Immature natural killer cell (primary cell): ENCODE results near the gene YIF1A. TPM values are rescaled to one million over a fixed set of nuclear protein-coding genes. Genes with fewer than 3 reads are reported as not detected.
A peak's percentile ranks its signal among the peaks of the same experiment; 100 is the strongest.

ENCODE experiments used
- DNase-seq, 3 donors: peaks; one replicate each; pipeline ENCODE4 v3.0.0; 2022; ENCODE audit warnings: mixed read lengths in 1 of 3
- H3K27ac Mint-ChIP-seq, 6 donors: one replicate each; pipeline ENCODE4 v1.8.0; 2020; ENCODE audit warnings: mixed read lengths in 6 of 6, mild to moderate bottlenecking in 5 of 6, inconsistent platforms in 4 of 6, moderate library complexity in 3 of 6
- H3K27me3 Mint-ChIP-seq, 3 donors: one replicate each; pipeline ENCODE4 v1.8.0; 2020 to 2021; ENCODE audit warnings: low read depth in 3 of 3, mild to moderate bottlenecking in 3 of 3, mixed read lengths in 3 of 3, moderate library complexity in 3 of 3, inconsistent platforms in 1 of 3
- H3K36me3 Mint-ChIP-seq, 3 donors: one replicate each; pipeline ENCODE4 v1.8.0; 2020; ENCODE audit warnings: mixed read lengths in 3 of 3, inconsistent platforms in 2 of 3, mild to moderate bottlenecking in 2 of 3
- H3K4me1 Mint-ChIP-seq, 2 donors: one replicate each; pipeline ENCODE4 v1.8.0; 2020; ENCODE audit warnings: inconsistent platforms in 2 of 2, mild to moderate bottlenecking in 2 of 2, mixed read lengths in 2 of 2, moderate library complexity in 1 of 2
- H3K4me3 Mint-ChIP-seq, 5 donors: one replicate each; pipeline ENCODE4 v1.8.0; 2020; ENCODE audit warnings: mild to moderate bottlenecking in 5 of 5, mixed read lengths in 5 of 5, inconsistent platforms in 3 of 5, moderate library complexity in 3 of 5
- H3K9me3 Mint-ChIP-seq, 6 donors: one replicate each; pipeline ENCODE4 v1.8.0; 2020; ENCODE audit warnings: mild to moderate bottlenecking in 6 of 6, mixed read lengths in 6 of 6, inconsistent platforms in 4 of 6, moderate library complexity in 3 of 6
- polyA plus RNA-seq, 3 donors: library from polyadenylated mRNA; unstranded; fragments of 300-500 nt; fragmentation: Illumina TruSeq; gene quantifications; one replicate each; pipeline ENCODE4 v1.2.3, GENCODE V29; 2021

YIF1A gene, protein sequence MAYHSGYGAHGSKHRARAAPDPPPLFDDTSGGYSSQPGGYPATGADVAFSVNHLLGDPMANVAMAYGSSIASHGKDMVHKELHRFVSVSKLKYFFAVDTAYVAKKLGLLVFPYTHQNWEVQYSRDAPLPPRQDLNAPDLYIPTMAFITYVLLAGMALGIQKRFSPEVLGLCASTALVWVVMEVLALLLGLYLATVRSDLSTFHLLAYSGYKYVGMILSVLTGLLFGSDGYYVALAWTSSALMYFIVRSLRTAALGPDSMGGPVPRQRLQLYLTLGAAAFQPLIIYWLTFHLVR
- 10 to 100 TPM; 55.7 to 85.2 (median 62.1) TPM for polyA plus RNA-seq

DNA sequence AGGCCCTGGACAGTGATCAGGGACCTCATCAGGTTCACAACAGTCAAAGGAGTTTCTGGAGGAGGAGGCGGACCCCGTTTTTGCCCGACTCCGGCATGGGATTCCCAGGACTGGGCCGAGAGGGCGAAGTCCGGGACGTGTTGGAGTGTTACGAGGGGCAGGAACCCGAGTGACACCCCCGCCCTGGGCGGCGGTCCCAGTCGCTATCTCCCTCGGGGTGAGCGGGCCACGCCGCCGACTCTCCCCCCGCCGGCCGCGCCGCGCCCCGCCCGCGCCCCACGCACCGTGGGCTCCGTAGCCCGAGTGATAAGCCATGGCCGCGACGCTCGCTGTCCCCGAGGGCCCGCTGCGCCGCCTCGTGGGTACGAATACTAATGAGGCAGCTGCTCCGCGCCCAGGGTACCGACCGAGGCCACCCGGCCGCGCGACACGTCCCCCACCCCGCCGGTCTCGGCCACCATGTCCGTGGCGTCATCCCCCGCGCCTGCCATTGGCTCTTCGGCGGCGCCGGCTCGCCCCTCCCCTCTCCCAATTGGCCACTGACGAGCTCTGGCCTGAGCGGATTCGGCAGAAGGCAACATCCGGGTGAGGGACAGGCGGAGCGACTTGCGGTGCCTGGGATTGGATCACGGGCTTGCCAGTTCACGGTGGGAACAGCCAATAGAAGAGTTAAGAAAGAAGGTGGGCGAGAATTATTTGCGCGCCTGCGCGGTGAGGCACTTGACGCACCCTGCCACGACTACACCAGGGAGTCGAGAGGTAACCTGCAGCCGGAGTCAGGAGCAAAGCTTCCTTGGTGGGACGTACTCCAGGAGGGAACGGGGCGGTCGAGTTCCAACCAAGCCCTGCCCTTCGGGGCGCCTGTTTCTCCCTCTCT is at the start of gene YIF1A:
YIF1A (minus strand) TSS at position 473 of the 877 bp plus-strand sequence; CDS start at position 315, 158 bp downstream.
- peaks cover 10 to 21% (median 15%) of the 10 kb centered on the region in 3 donors for H3K27me3 Mint-ChIP-seq
- H3K9me3 Mint-ChIP-seq, result no peaks in the 10 kb centered on the region

GRCh38 chr11:66337103-66337899 is 48.4 kb upstream of the YIF1A start:
- Mint-ChIP-seq H3K4me3 (peak overlapping the region in 4 of 5 donors; percentile 76 to 78 (median 78)), H3K27me3 (peaks cover 11 to 20% (median 13%) of the 10 kb centered on the region in 3 donors), H3K36me3 (peaks cover 14 to 41% (median 29%) of the 10 kb centered on the region in 3 donors), H3K9me3 (no peaks in the 10 kb centered on the region), H3K27ac (peak overlapping the region in 5 of 6 donors; percentile 60 to 83 (median 69)), H3K4me1 (peaks cover 15 to 23% of the 10 kb centered on the region in 2 donors)
- no peak for DNase-seq

More for the DNA sequence above, at the start of gene YIF1A:
- peak; percentile 98 to 99 (median 99) for DNase-seq
- Mint-ChIP-seq H3K4me1 (peaks cover 35 to 37% of the 10 kb centered on the region in 2 donors), H3K4me3 (peak within 1 kb of the TSS; percentile 86 to 94 (median 92)), H3K27ac (peak within 1 kb of the TSS; percentile 78 to 94 (median 88)), H3K36me3 (peaks cover 0 to 4% (median 3%) of the 10 kb centered on the region in 3 donors)

DNA sequence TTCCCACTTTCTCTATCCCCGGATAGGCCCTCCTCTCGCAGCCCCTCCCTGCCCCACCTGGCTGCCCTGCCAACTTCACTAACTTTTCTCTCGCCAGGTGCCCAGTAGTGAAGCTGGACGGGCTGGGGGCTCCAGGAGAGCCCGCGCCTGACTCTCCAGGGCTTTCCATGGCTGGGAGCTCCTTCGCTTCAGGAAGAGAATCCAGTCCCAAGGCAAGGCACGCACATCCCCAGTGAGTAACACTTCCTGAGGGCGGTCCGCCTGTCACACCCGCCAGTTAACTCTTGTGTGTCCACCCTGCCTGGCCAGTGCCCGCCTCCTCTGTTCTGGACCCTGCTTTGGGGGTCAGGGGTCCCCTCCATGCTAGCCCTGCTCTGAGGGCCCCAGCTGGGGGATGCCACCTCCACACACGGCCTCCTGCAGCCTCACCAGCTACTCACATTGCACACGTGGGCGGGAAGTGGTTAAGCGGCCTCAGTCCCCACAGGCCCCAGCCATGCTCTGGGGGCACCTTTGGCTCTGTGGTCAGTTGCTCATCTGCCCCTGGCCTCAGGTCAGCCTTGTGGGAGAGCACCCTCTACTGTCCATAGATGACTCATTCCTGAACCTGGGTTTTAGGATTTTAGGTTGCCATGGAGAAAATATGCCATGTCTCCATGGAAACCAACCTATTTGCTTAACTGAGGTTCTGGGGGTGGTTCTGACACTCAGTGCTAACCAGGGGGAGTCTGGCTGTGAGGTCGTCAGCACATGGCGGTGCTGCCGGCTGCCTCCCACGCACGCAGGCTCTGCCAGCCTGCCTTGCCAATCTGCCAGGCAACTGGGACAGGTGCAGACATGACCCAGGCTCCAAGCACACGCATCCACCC is 47.5 kb upstream of the YIF1A start, which contains the start of gene RIN1:
RIN1 (minus strand) TSS at position 201 of the 869 bp plus-strand sequence; CDS start at position 169, 32 bp downstream.
- peak within 1 kb of the TSS in 5 of 6 donors; percentile 60 to 84 (median 76) for H3K27ac Mint-ChIP-seq
- H3K27me3 Mint-ChIP-seq, result peaks cover 6 to 20% (median 11%) of the 10 kb centered on the region in 3 donors
- peaks cover 15 to 20% of the 10 kb centered on the region in 2 donors for H3K4me1 Mint-ChIP-seq
- peaks cover 7 to 34% (median 22%) of the 10 kb centered on the region in 3 donors for H3K36me3 Mint-ChIP-seq
- DNase-seq, result peak; percentile 81 to 82 (median 81)
- H3K4me3 Mint-ChIP-seq, result peak within 1 kb of the TSS; percentile 72 to 78 (median 77)
- H3K9me3 Mint-ChIP-seq, result no peaks in the 10 kb centered on the region

DNA sequence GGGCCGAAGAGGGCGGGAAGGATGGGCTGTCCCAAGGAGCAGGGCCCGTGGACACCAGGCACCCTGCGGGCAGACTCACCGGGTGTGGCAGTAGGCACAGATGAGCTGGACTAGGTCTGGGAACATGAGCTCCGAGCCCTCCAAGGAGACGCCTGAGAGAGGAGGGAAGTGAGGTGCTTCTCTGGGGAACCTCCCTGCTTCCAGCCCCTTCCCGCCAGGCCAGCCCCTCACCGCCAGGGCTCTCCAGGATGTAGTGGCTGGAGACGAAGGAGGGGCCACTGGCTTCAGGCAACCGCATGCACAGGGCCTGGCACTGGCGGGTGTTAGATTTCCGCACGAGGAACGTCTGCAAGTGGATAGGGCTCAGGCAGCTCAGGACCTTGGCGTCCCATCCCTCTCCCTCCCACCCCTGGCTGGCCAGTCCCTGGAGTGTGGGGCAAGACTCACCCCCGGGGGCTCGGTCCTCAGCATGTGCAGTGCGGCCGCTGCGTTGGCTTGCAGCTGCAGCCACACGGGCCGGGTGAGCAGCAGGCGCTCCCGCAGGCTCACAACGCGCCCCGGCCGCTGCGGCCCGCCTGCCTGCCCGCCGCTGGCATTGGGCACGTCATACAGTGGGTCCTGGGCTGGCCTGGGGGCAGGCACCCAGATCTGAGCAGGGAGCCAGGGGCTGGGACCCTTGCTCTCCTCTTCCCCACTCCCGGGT is 46.7 kb upstream of the YIF1A start:
- H3K27ac Mint-ChIP-seq, result peak overlapping the region in 3 of 6 donors; percentile 23 to 84 (median 45)
- no peak for DNase-seq
- H3K4me3 Mint-ChIP-seq, result peak overlapping the region; percentile 72 to 78 (median 77)
- H3K27me3 Mint-ChIP-seq, result peaks cover 6 to 20% (median 10%) of the 10 kb centered on the region in 3 donors
- H3K4me1 Mint-ChIP-seq, result peaks cover 15 to 19% of the 10 kb centered on the region in 2 donors
- H3K9me3 Mint-ChIP-seq, result no peaks in the 10 kb centered on the region
- peaks cover 5 to 26% (median 19%) of the 10 kb centered on the region in 3 donors for H3K36me3 Mint-ChIP-seq

- peak overlapping the region in 3 of 6 donors; percentile 23 to 84 (median 45) for H3K27ac Mint-ChIP-seq
- peaks cover 15 to 24% of the 10 kb centered on the region in 2 donors for H3K4me1 Mint-ChIP-seq
- H3K36me3 Mint-ChIP-seq, result peaks cover 5 to 22% (median 19%) of the 10 kb centered on the region in 3 donors
These were observed 45.9 kb upstream of the YIF1A start for GRCh38 chr11:66334605-66335442.

GRCh38 chr11:66333896-66334604 is 45.1 kb upstream of the YIF1A start:
- peaks cover 2 to 16% (median 15%) of the 10 kb centered on the region in 3 donors for H3K36me3 Mint-ChIP-seq
- H3K27ac Mint-ChIP-seq, result peak overlapping the region in 1 of 6 donors; percentile 58
- H3K9me3 Mint-ChIP-seq, result no peaks in the 10 kb centered on the region
- H3K4me3 Mint-ChIP-seq, result no peak overlapping the region
- DNase-seq, result no peak
- H3K4me1 Mint-ChIP-seq, result peaks cover 16 to 29% of the 10 kb centered on the region in 2 donors
- H3K27me3 Mint-ChIP-seq, result peaks cover 6 to 17% (median 10%) of the 10 kb centered on the region in 3 donors

More at GRCh38 chr11:66334605-66335442, 45.9 kb upstream of the YIF1A start:
- H3K4me3 Mint-ChIP-seq, result peak overlapping the region in 3 of 5 donors; percentile 14 to 52 (median 49)
- no peaks in the 10 kb centered on the region for H3K9me3 Mint-ChIP-seq
- H3K27me3 Mint-ChIP-seq, result peaks cover 6 to 17% (median 10%) of the 10 kb centered on the region in 3 donors
- DNase-seq, result no peak

DNA sequence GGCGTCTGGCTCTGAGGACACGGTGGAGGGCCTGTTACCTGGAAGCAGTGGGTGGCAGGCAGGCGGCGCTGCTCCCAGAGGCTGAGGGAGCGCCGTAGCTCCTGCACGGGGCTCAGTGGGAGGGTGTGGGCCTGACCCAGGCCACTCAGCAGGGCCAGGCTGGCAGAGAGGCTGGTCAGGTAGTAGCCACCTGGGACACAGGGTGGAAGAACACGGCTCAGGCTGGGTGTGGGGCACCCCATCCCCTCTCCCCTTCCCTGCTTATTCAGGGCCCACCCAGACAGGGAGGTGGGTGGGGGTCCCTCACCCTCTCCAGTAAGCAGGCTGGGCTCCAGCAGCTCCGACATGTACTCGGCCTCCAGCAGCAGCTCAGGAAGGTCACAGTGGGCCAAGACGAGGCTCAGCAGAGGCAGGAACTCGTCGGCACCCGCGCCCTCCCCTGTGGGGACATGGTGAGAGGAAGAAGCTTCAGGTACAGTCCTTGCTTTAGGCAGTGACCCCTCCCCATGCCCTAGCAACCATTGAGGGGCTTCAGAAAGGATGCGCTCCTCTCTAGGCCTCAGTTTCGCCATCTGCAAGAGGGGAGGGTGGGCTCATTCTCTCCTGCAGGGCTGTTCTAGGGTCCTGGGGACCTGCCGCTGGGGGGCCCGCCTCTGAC is 44.4 kb upstream of the YIF1A start:
- Mint-ChIP-seq H3K4me3 (no peak overlapping the region), H3K36me3 (peaks cover 0 to 11% (median 10%) of the 10 kb centered on the region in 3 donors), H3K27me3 (peaks cover 6 to 21% (median 8%) of the 10 kb centered on the region in 3 donors), H3K4me1 (peaks cover 23 to 35% of the 10 kb centered on the region in 2 donors), H3K27ac (no peak overlapping the region), H3K9me3 (no peaks in the 10 kb centered on the region)
- no peak for DNase-seq

DNA sequence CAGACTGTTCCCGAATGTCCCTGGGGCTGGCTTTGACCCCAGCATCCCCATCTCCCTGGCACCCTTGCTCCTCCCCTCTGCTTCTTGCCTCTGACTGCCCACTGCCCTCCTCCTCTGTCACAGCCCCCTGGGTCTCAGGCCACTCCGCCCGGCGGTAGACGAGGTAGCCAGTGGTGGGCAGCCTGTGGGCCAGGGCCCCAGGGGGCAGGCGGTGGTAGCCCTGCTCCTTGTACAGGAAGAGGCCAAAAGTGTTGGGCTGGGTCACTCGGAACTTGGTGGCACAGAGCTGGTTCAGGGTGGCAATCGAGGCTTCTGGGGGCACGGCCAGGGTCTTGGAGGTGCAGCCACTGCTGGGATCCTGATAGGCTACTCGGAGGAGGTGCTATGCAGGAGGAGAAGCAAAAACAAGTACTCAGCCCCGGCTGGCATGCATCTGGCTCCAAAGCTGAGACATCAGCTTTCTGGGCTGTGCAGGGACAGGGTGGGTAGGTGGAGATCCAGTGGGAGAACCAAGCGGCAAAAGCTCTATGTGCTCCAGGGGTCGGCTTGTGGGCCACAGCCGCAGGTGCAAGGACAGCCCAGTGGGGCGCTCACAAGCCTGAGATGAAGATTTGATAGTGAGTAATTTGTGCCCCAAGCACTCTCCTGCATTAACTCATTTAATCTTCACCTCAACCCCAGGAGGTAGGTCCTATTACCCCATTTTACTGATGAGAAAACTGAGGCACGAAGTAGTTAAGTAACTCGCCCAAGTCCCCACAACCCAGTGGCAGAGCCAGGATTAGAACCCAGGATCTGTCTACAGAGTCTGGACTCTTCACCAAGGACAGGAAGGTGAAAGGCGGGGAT is 43.7 kb upstream of the YIF1A start:
- Mint-ChIP-seq H3K4me3 (no peak overlapping the region), H3K9me3 (no peaks in the 10 kb centered on the region), H3K27ac (no peak overlapping the region), H3K4me1 (peaks cover 31 to 43% of the 10 kb centered on the region in 2 donors), H3K27me3 (peaks cover 6 to 27% (median 13%) of the 10 kb centered on the region in 3 donors), H3K36me3 (peaks cover 0 to 9% (median 7%) of the 10 kb centered on the region in 3 donors)
- no peak for DNase-seq

GRCh38 chr11:66331542-66332370 is 42.8 kb upstream of the YIF1A start:
- no peak for DNase-seq
- Mint-ChIP-seq H3K27me3 (peaks cover 3 to 27% (median 13%) of the 10 kb centered on the region in 3 donors), H3K27ac (no peak overlapping the region), H3K4me3 (no peak overlapping the region), H3K9me3 (no peaks in the 10 kb centered on the region), H3K4me1 (peaks cover 30 to 41% of the 10 kb centered on the region in 2 donors), H3K36me3 (peaks cover 0 to 2% (median 2%) of the 10 kb centered on the region in 3 donors)
